ENCODE data around the gene AMT.

DNA sequence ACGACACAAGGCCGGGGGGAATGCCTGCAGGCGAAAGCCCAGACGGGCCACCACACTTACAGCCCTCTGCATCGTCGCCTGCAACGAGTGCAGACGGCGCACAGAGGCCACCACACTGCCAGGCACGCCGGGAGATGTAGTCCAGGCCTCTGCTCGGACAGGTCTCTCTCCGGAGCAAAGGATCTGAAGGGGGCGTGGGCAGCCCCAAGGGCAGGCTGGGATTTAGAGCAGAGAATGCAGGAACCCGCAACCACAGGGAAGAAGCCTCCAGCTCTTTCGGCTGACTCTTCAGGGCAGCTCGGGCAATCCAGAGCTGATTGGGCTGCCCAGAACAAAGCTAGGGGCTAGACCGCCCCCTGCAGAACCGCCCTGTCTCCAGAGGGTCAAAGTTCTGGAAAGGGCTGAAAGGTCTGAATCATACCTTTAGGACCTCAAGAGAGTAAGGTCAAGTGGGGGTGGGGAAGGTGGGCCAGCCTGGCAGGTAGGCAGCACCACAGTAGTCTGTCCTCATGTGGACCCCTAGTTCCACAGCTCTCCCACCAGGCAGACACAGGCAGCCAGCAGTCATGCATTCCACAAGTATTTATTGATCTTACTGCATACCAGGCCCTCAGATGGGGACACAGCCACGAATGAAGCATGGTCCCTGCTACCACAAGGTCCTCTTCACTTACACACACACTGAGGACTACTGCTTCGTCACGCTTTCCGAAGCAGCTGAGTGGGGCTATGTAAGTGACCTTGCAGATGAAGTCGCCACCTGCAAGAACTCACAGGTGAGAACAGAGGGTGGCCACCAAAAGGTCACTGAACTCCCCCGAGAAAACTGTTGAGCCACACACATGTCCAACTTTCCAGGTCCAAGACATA is at the start of gene AMT:
- TF ChIP-seq, protein P1, sequence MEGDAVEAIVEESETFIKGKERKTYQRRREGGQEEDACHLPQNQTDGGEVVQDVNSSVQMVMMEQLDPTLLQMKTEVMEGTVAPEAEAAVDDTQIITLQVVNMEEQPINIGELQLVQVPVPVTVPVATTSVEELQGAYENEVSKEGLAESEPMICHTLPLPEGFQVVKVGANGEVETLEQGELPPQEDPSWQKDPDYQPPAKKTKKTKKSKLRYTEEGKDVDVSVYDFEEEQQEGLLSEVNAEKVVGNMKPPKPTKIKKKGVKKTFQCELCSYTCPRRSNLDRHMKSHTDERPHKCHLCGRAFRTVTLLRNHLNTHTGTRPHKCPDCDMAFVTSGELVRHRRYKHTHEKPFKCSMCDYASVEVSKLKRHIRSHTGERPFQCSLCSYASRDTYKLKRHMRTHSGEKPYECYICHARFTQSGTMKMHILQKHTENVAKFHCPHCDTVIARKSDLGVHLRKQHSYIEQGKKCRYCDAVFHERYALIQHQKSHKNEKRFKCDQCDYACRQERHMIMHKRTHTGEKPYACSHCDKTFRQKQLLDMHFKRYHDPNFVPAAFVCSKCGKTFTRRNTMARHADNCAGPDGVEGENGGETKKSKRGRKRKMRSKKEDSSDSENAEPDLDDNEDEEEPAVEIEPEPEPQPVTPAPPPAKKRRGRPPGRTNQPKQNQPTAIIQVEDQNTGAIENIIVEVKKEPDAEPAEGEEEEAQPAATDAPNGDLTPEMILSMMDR (conservative IDR thresholded peaks at IDR 0.05; ENCODE audit: low read length) = no peak
- no peak for TF ChIP-seq EZH2phosphoT487 (IDR thresholded peaks at IDR 0.05; ENCODE audit: borderline replicate concordance, low read depth, low read length)

Data from OCI-LY7 (cell line).